WTC11 (cell line): Measurements from ENCODE around the gene ASTN1.
A peak's percentile ranks its signal among the peaks of the same experiment; 100 is the strongest.

ENCODE experiments used
- ATF2 ChIP-seq: sonication (generic); formaldehyde crosslinking; IDR thresholded peaks from 2 replicates; pipeline ENCODE4 v1.8.1; 2022; ENCODE audit warnings: low read depth, missing genetic modification reagents, borderline replicate concordance
- CTCF ChIP-seq: fragments of 200-600 bp; IDR thresholded peaks from 2 replicates; pipeline ENCODE4 v1.8.0; 2022; ENCODE audit warnings: antibody characterized with exemption
- E2F1 ChIP-seq: sonication (generic); formaldehyde crosslinking; IDR thresholded peaks from 2 replicates; pipeline ENCODE4 v1.8.0; 2022; ENCODE audit warnings: mild to moderate bottlenecking, missing genetic modification reagents
- ESRRA ChIP-seq: sonication (generic); formaldehyde crosslinking; IDR thresholded peaks from 2 replicates; pipeline ENCODE4 v1.8.1; 2022; ENCODE audit warnings: mild to moderate bottlenecking, missing genetic modification reagents, borderline replicate concordance
- ETV6 ChIP-seq: sonication (generic); formaldehyde crosslinking; IDR thresholded peaks from 2 replicates; pipeline ENCODE4 v1.8.1; 2022; ENCODE audit warnings: mild to moderate bottlenecking, missing genetic modification reagents
- FOXJ3 ChIP-seq: sonication (generic); formaldehyde crosslinking; IDR thresholded peaks from 2 replicates; pipeline ENCODE4 v1.9.0; 2021; ENCODE audit warnings: missing genetic modification reagents, mild to moderate bottlenecking, borderline replicate concordance
- GABPB1 ChIP-seq: sonication (generic); formaldehyde crosslinking; IDR thresholded peaks from 2 replicates; pipeline ENCODE4 v1.8.1; 2023; ENCODE audit warnings: mild to moderate bottlenecking, missing genetic modification reagents
- JUN ChIP-seq: sonication (generic); formaldehyde crosslinking; IDR thresholded peaks from 2 replicates; pipeline ENCODE4 v1.8.0; 2023; ENCODE audit warnings: mild to moderate bottlenecking, missing genetic modification reagents
- SP1 ChIP-seq: sonication (generic); formaldehyde crosslinking; conservative IDR thresholded peaks from 2 replicates; pipeline ENCODE4 v1.8.1; 2022; ENCODE audit warnings: missing genetic modification reagents
- USF2 ChIP-seq: sonication (generic); formaldehyde crosslinking; IDR thresholded peaks from 2 replicates; pipeline ENCODE4 v1.8.1; 2023; ENCODE audit warnings: mild to moderate bottlenecking, missing genetic modification reagents, moderate library complexity
- ZNF121 ChIP-seq: sonication (generic); formaldehyde crosslinking; IDR thresholded peaks from 2 replicates; pipeline ENCODE4 v1.8.0; 2023; ENCODE audit warnings: missing genetic modification reagents
- ZNF263 ChIP-seq: sonication (generic); formaldehyde crosslinking; IDR thresholded peaks from 2 replicates; pipeline ENCODE4 v1.8.1; 2022; ENCODE audit warnings: low read depth, mild to moderate bottlenecking, moderate library complexity, missing genetic modification reagents

GRCh38 chr1:177181631-177182291, 17.2 kb upstream of the ASTN1 start:
- TF ChIP-seq CTCF (peak; percentile 89), E2F1 (CRISPR knock-in tag) (no peak), ETV6 (CRISPR knock-in tag) (peak; percentile 34; the same call in 1 of the 2 replicates), SP1 (CRISPR knock-in tag) (no peak), ESRRA (CRISPR knock-in tag) (no peak), ATF2 (CRISPR knock-in tag) (no peak), ZNF121 (CRISPR knock-in tag) (no peak), GABPB1 (CRISPR knock-in tag) (no peak), USF2 (CRISPR knock-in tag) (no peak), FOXJ3 (CRISPR knock-in tag) (no peak), JUN (no peak), ZNF263 (no peak)
